Measurements from ENCODE around the gene ADM5.

DNA sequence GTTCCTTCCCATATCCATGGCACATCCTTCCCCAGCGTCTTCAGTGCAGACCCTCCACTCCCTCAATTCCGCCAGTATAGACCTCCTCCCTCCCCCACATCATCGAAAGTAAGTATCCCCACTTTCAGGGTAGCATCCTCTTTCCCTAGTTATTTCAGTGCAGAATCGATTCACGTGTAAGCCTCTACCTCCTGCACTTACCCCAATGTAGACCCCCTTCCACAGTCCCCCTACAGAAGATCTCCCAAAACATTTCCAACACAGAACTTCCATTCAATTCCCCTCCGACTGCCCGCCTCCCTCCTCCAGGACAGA is 24.4 kb upstream of the ADM5 start:
- TF ChIP-seq POLR2A (IDR thresholded peaks at IDR 0.05) (no peak), POLR2AphosphoS5 (IDR thresholded peaks at IDR 0.05) (no peak)
- TF ChIP-seq, protein P1, sequence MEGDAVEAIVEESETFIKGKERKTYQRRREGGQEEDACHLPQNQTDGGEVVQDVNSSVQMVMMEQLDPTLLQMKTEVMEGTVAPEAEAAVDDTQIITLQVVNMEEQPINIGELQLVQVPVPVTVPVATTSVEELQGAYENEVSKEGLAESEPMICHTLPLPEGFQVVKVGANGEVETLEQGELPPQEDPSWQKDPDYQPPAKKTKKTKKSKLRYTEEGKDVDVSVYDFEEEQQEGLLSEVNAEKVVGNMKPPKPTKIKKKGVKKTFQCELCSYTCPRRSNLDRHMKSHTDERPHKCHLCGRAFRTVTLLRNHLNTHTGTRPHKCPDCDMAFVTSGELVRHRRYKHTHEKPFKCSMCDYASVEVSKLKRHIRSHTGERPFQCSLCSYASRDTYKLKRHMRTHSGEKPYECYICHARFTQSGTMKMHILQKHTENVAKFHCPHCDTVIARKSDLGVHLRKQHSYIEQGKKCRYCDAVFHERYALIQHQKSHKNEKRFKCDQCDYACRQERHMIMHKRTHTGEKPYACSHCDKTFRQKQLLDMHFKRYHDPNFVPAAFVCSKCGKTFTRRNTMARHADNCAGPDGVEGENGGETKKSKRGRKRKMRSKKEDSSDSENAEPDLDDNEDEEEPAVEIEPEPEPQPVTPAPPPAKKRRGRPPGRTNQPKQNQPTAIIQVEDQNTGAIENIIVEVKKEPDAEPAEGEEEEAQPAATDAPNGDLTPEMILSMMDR (IDR thresholded peaks at IDR 0.05): no peak
